Effector memory CD4-positive, alpha-beta T cell (primary cell): ENCODE measurements around the gene CATSPER3.

Source experiments
- DNase-seq, 3 donors: peaks; one replicate each; pipeline ENCODE4 v3.0.0-alpha.2; 2020
- H3K27ac ChIP-seq: 2 replicates; pipeline ENCODE4 v1.7.0; 2013; ENCODE audit warnings: mild to moderate bottlenecking, low read length, moderate library complexity; ENCODE audit not compliant: insufficient read depth, poor library complexity, severe bottlenecking
- H3K27me3 ChIP-seq: replicated peaks from 2 replicates; pipeline ENCODE4 v1.7.0; 2013; ENCODE audit warnings: mild to moderate bottlenecking, low read length; ENCODE audit not compliant: insufficient read depth, control insufficient read depth, poor library complexity, severe bottlenecking
- H3K36me3 ChIP-seq: 2 replicates; pipeline ENCODE4 v1.7.0; 2013; ENCODE audit warnings: mild to moderate bottlenecking, low read length, moderate library complexity; ENCODE audit not compliant: control insufficient read depth, insufficient read depth
- H3K4me1 ChIP-seq: 2 replicates; pipeline ENCODE4 v1.7.0; 2013; ENCODE audit warnings: low read length, mild to moderate bottlenecking; ENCODE audit not compliant: control insufficient read depth, insufficient read depth, poor library complexity, severe bottlenecking
- H3K4me3 ChIP-seq: 2 replicates; pipeline ENCODE4 v1.7.0; 2013; ENCODE audit warnings: low read length, low read depth, mild to moderate bottlenecking; ENCODE audit not compliant: insufficient read depth, poor library complexity, severe bottlenecking
- H3K9me3 ChIP-seq: 2 replicates; pipeline ENCODE4 v1.7.0; 2013; ENCODE audit warnings: mild to moderate bottlenecking, low read length, moderate library complexity; ENCODE audit not compliant: control insufficient read depth

The CATSPER3 gene

GRCh38 chr5:135059000-135059923, 91.6 kb downstream of the CATSPER3 start:
- peaks cover 4% of the 10 kb centered on the region for H3K27me3 ChIP-seq
- no peak for DNase-seq
- no peaks in the 10 kb centered on the region for H3K36me3 ChIP-seq
- H3K4me1 ChIP-seq: no peaks in the 10 kb centered on the region
- no peak overlapping the region for H3K27ac ChIP-seq
- no peak overlapping the region for H3K4me3 ChIP-seq
- H3K9me3 ChIP-seq: no peaks in the 10 kb centered on the region

DNA sequence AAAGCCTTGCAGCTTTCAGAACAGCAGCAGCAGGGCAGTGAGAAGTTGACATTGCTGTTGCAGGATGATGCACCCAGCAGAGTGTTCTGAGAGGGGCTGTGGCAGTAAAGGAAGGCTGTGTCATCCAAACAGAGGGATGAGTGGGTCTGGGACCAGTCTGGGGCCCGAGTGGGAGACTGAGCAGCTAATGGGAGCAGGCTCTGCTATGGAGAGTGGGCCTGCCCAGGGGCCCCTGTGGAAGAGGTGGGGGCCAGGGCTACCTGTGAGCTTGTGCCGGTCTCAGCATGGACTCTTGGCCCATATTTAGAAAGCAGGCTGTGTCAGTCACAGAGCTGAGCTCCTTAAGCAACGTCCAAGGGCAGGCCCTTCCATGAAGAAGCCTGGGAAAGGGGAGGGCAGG, 92.3 kb downstream of the CATSPER3 start:
- Histone ChIP-seq H3K27ac (no peak overlapping the region), H3K4me1 (no peaks in the 10 kb centered on the region), H3K4me3 (no peak overlapping the region), H3K27me3 (peaks cover 4% of the 10 kb centered on the region), H3K9me3 (no peaks in the 10 kb centered on the region), H3K36me3 (no peaks in the 10 kb centered on the region)
- DNase-seq: no peak

GRCh38 chr5:135061001-135061400, 93.3 kb downstream of the CATSPER3 start:
- peaks cover 4% of the 10 kb centered on the region for H3K27me3 ChIP-seq
- no peak overlapping the region for H3K4me3 ChIP-seq
- no peaks in the 10 kb centered on the region for H3K36me3 ChIP-seq
- no peaks in the 10 kb centered on the region for H3K4me1 ChIP-seq
- no peak overlapping the region for H3K27ac ChIP-seq
- no peaks in the 10 kb centered on the region for H3K9me3 ChIP-seq
- no peak for DNase-seq
